Gastrocnemius medialis (tissue), 4 donors: ENCODE data around the gene KCNQ5.

Experiments
- CTCF ChIP-seq, 5 experiments: fragments of 450-650 bp in 3 of 5; fragments of 200-600 bp in 2 of 5; sonication (generic) in 2 of 5; IDR thresholded peaks in 4 of 5; conservative IDR thresholded peaks in 1 of 5; 1 replicate in 4 of 5; 2 replicates in 1 of 5; pipeline ENCODE4 v1.5.1; 2016 to 2019; ENCODE audit warnings: antibody characterized with exemption in 5 of 5, mild to moderate bottlenecking in 3 of 5, moderate library complexity in 3 of 5
- POLR2A ChIP-seq, 2 donors: fragments of 450-650 bp; IDR thresholded peaks; one replicate each; pipeline ENCODE4 v1.6.1; 2017; ENCODE audit warnings: antibody characterized with exemption in 2 of 2, mild to moderate bottlenecking in 2 of 2, moderate library complexity in 2 of 2

- TF ChIP-seq POLR2A (IDR thresholded peaks at IDR 0.05) (no peak), CTCF (IDR thresholded peaks at IDR 0.05 in 4 of 5, conservative IDR thresholded peaks at IDR 0.05 in 1 of 5) (no peak)
Measured at GRCh38 chr6:72770959-72771358, 149.1 kb downstream of the KCNQ5 start.
